Esophagus (tissue), 2 donors: ENCODE data around the gene SPRED3. TPM values are rescaled to one million over a fixed set of nuclear protein-coding genes. Genes with fewer than 3 reads are reported as not detected.
"Not testable (repeated sequence)": the region's sequence is repeated elsewhere in the genome, so short reads cannot be mapped to it uniquely, and the experiment has no call there.

Experiments used
- H3K27ac ChIP-seq, 2 donors: one replicate each; pipeline ENCODE4 v1.5.1; 2013; ENCODE audit warnings: low read depth in 2 of 2, mild to moderate bottlenecking in 2 of 2, inconsistent platforms in 1 of 2, low read length in 1 of 2, moderate library complexity in 1 of 2
- H3K27me3 ChIP-seq, 2 donors: one replicate each; pipeline ENCODE4 v1.6.1; 2013; ENCODE audit warnings: low read length in 2 of 2, control low read depth in 1 of 2, mild to moderate bottlenecking in 1 of 2; ENCODE audit not compliant: insufficient read depth in 2 of 2, control insufficient read depth in 1 of 2
- H3K36me3 ChIP-seq, 2 donors: one replicate each; pipeline ENCODE4 v1.6.1; 2013; ENCODE audit warnings: low read length in 1 of 2; ENCODE audit not compliant: control insufficient read depth in 2 of 2, insufficient read depth in 2 of 2
- H3K4me1 ChIP-seq, 2 donors: one replicate each; pipeline ENCODE4 v1.6.1; 2013; ENCODE audit warnings: low read length in 1 of 2; ENCODE audit not compliant: control insufficient read depth in 2 of 2, insufficient read depth in 2 of 2
- H3K4me3 ChIP-seq, 2 donors: one replicate each; pipeline ENCODE4 v1.5.1; 2013; ENCODE audit warnings: low read length in 2 of 2, mild to moderate bottlenecking in 2 of 2, low read depth in 1 of 2, moderate library complexity in 1 of 2
- H3K9me3 ChIP-seq, 2 donors: one replicate each; pipeline ENCODE4 v1.6.1; 2013; ENCODE audit warnings: mild to moderate bottlenecking in 2 of 2, low read depth in 1 of 2, low read length in 1 of 2, moderate library complexity in 1 of 2; ENCODE audit not compliant: control insufficient read depth in 2 of 2, insufficient read depth in 1 of 2
- WGBS, 2 donors: extraction: QIAGEN DNeasy Blood & Tissue Kit; methylation state at CpG; one replicate each; pipeline ENCODE4 v1.1.7; 2013; 5-methylcytosine and 5-hydroxymethylcytosine counted together
- polyA plus RNA-seq, 2 donors: library from polyadenylated mRNA; stranded (reverse); fragments of 200-250 nt; gene quantifications; one replicate each; pipeline ENCODE4 v1.2.3, GENCODE V29; 2013
- donor health status: healthy with polysubstance abuse.
- donor health status: Bipolar disorder and iron deficiency.

SPRED3 gene
- polyA plus RNA-seq, 2 donors = 0.24 to 0.37 TPM

DNA sequence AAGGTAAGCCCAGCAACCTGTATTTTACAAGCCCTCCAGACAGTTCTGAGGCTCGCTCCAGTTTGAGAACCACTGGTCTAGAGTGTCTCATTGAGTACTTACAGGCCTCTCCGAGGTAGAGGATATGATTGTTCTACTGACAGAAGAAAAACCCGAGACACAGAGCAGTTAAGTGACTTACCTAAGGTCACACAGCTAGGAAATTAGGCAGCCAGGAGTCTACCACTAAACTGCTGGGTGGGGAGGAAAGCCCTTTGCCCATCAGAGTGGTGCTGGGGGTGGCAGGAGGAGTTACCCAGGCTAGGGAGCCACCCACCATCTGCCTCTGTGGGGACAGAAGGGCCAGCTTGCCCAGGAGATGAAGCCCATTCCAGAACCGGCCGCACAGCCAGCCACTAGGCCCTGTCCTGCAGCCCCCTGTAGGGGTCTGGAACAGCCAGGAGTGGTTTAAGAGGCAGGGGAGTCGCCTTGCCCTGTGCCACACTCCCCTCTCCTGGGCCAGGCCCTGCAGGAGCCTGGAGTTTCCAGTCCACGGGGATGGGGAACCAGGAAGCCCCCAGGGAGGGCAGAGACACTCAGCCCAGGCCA, 36.8 kb downstream of the SPRED3 start:
- Histone ChIP-seq H3K27me3 (no peaks in the 10 kb centered on the region), H3K4me1 (no peaks in the 10 kb centered on the region)
- 75% methylated on average over 6 to 7 of the region's 7 CpGs for WGBS, 2 donors

DNA sequence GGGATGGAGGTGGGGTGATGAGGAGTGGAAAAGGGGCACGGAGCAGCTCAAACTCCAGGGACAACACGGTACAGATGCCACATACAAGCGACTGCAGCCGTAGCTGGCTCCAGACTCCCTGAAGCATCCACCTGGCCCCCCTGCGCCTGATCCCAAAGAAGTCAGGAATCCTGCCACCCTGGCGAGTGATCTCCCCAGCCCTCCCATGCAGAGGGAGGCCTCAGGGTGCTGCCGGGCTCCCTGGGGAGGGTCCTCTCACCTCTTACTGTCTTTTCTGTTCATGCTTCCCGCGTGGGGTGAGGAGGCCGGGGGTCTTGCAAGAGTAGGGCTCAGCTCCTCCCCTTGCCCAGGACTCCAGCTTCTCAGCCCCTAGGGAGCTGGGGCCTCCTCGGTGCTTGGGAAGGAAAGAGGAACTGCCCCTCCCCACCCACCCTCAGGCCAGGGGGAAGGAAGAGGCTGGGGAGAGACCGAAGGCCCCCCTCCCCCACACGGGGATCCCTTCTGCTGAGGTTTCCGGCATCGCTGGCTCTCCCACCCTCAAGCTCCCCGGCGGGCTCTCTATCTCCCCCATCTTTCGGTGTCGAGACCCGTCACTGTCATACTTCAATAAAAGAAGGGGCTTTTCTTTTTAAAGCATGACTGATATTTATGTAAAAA, 37.4 kb downstream of the SPRED3 start, which contains the start of gene RASGRP4:
RASGRP4 (minus strand) TSS at position 410 of the 657 bp plus-strand sequence; CDS start at position 282, 128 bp downstream.
- Histone ChIP-seq H3K36me3 (no peaks in the 10 kb centered on the region), H3K27me3 (no peaks in the 10 kb centered on the region), H3K9me3 (no peaks in the 10 kb centered on the region), H3K4me1 (no peaks in the 10 kb centered on the region), H3K27ac (no peak within 1 kb of the TSS), H3K4me3 (no peak within 1 kb of the TSS)
- 31 to 40% methylated on average over 20 of the region's 20 CpGs for WGBS, 2 donors

More for the DNA sequence above, 36.8 kb downstream of the SPRED3 start:
- no peaks in the 10 kb centered on the region for H3K36me3 ChIP-seq
- no peak overlapping the region for H3K27ac ChIP-seq
- H3K9me3 ChIP-seq = no peaks in the 10 kb centered on the region
- H3K4me3 ChIP-seq = no peak overlapping the region

DNA sequence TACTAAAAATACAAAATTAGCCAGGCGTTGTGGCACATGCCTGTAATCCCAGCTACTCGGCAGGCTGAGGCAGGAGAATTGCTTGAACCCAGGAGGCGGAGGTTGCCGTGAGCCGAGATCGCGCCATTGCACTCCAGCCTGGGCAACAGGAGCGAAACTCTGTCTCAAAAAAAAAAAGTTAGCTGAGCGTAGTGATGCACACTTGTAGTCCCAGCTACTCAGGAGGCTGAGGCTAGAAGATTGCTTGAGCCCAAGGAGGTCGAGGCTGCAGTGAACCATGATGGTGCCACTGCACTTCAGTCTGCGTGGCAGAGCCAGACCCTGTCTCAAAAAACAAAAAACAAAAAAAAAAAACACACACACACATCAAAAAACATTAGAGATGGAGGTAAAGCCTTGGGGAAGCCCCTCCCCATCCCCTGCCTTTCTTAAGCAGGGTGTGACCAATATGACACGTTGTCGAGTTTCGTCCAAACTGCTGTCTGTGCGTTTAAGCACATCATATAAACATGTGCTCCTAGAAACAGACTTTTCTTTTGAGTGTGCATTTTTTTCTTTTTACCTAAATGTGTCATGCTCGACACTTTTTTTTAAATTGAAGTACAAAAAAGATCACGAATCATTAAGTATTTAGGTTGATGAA, 38.7 kb downstream of the SPRED3 start:
- H3K4me1 ChIP-seq, H3K9me3 ChIP-seq, H3K27me3 ChIP-seq, H3K4me3 ChIP-seq, H3K36me3 ChIP-seq, H3K27ac ChIP-seq: not testable (repeated sequence)
- 52 to 61% methylated on average over 17 of the region's 17 CpGs for WGBS, 2 donors

DNA sequence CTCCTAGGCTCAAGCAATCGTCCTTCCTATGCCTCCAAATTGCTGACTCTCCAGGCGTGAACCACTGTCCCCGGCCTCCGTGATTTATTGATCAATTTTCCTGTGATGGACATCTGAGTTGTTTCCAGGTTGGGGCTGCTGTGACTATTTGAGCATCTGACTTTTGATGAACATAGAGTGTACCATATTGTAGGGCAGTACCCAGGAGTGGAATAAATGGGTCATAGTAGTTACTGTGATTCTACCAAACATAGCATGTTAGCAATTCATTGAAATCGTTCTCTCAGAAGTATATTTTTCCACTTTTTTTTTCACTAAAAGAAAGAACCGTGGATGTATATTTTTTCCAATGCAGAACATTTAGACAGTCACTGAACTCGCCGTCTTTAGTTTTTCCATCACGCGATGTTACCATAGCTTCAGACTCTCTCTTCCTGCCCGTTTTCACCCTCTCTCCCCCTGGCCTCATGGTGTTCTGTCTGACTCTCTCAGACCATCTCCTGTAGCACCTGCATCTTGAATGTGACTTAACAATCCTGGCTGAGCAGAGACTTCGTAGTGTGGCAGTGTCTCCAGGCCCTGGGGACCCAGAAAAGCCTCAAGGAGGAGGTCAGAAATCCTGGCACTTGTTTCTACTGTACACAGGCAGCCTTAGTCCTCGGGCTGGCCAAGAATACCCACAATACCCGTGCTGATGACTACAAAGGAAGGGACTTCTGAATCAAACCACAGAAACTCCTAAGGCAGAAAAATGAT, 40.7 kb downstream of the SPRED3 start:
- peaks cover 3% of the 10 kb centered on the region in 2 donors for H3K4me1 ChIP-seq
- no peaks in the 10 kb centered on the region for H3K36me3 ChIP-seq
- H3K9me3 ChIP-seq = no peaks in the 10 kb centered on the region
- no peak overlapping the region for H3K4me3 ChIP-seq
- H3K27me3 ChIP-seq = no peaks in the 10 kb centered on the region
- 56 to 58% methylated on average over 14 of the region's 14 CpGs for WGBS, 2 donors
- H3K27ac ChIP-seq = no peak overlapping the region

DNA sequence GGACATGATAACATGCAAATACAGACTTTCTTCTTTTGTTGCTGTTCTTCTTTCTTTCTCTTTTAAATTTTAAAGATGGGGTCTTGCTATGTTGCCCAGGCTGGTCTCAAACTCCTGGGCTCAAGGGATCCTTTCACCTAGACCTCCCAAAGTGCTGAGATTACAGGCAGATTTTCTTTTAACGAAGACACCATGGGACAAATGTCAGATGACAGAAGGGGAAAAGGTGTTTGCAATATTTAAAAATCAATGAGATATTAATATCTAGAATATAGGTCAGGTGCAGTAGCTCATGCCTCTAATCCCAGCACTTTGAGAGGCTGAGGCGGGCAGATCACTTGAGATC, 41.3 kb downstream of the SPRED3 start:
- 70 to 87% methylated on average over 2 of the region's 2 CpGs for WGBS, 2 donors
- no peaks in the 10 kb centered on the region for H3K36me3 ChIP-seq
- peaks cover 3% of the 10 kb centered on the region in 2 donors for H3K4me1 ChIP-seq
- H3K27ac ChIP-seq = no peak overlapping the region
- H3K9me3 ChIP-seq = no peaks in the 10 kb centered on the region
- H3K27me3 ChIP-seq = no peaks in the 10 kb centered on the region
- H3K4me3 ChIP-seq = no peak overlapping the region

DNA sequence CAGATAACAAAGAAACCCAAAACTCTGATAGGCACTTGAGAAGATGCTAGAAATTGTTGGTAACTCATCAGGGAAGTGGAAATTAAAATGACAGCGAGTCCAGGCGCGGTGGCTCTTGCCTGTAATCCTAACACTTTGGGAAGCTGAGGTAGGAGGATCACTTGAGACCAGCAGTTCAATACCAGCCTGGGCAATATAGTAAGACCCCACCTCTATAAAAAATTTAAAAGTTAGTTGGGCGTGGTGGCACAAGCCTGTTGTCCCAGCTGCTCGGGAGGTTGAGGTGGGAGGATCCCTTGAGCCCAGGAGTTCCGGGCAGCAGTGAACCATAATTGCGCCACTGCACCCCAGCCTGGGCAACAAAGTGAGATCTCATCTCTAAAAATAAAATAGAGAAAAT, 42.4 kb downstream of the SPRED3 start:
- H3K36me3 ChIP-seq = no peaks in the 10 kb centered on the region
- no peak overlapping the region for H3K4me3 ChIP-seq
- H3K9me3 ChIP-seq = no peaks in the 10 kb centered on the region
- H3K27ac ChIP-seq = no peak overlapping the region
- WGBS, 2 donors = 81% methylated on average over 7 of the region's 7 CpGs
- H3K4me1 ChIP-seq = peaks cover 3% of the 10 kb centered on the region in 2 donors
- H3K27me3 ChIP-seq = no peaks in the 10 kb centered on the region

DNA sequence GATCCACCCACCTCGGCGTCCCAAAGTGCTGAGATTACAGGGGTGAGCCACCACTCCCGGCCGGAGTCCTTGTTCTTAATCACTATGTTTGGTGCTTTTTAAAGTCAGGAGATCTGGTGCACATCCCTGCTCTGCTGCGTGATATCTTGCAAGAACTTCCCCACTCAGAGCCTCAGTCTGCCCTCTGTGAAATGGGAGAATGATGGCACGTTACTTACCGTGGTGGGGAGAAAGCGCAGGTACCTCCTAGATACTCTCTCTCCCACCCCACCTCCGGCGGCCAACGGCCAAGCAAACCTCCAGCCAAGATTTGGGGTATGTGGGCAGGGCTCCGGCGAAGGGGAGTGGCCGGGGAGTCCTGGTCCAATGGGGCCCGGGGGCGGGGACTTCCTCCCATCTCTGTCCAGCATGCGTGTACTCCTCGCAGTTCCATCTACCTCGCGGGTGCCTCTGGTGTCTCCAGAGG, 44.8 kb downstream of the SPRED3 start, which contains the start of gene RYR1:
RYR1 (plus strand) TSS at position 424 of the 466 bp plus-strand sequence. CDS start 139 bp downstream, outside the sequence.
- WGBS, 2 donors = 14 to 17% methylated on average over 20 of the region's 20 CpGs
- H3K36me3 ChIP-seq = no peaks in the 10 kb centered on the region
- no peak within 1 kb of the TSS for H3K4me3 ChIP-seq
- no peaks in the 10 kb centered on the region for H3K27me3 ChIP-seq
- H3K27ac ChIP-seq = no peak within 1 kb of the TSS
- H3K9me3 ChIP-seq = no peaks in the 10 kb centered on the region
- H3K4me1 ChIP-seq = peaks cover 3% of the 10 kb centered on the region in 2 donors

DNA sequence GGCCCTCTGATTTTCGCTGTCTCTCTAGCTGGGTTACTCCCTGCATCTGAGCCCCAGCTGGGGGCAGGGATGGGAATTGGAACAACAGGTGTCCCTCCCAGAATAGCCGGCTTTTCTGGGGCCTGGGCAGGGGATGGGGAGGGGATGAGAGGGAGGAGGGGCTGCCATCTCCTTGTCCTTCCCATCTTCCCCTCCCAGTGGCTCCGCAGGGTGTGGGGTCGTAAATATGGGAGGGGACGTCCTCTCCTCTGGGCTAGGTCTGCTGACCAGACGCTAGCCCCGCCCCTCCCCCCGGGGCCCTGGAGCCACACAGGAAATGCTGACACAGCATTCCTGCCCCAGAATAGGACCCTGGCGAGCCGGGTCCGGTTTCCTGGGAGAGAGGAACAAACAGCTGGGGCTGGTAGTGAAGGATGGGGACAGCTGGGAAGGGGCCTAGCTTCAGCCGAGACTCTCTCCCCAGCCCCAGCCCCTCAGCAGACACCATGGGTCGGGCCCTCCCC, 46.1 kb downstream of the SPRED3 start:
- Histone ChIP-seq H3K27me3 (no peaks in the 10 kb centered on the region), H3K36me3 (no peaks in the 10 kb centered on the region), H3K4me3 (no peak overlapping the region), H3K9me3 (no peaks in the 10 kb centered on the region), H3K27ac (no peak overlapping the region), H3K4me1 (peaks cover 3% of the 10 kb centered on the region in 2 donors)
- WGBS, 2 donors = 16 to 22% methylated on average over 13 of the region's 13 CpGs

DNA sequence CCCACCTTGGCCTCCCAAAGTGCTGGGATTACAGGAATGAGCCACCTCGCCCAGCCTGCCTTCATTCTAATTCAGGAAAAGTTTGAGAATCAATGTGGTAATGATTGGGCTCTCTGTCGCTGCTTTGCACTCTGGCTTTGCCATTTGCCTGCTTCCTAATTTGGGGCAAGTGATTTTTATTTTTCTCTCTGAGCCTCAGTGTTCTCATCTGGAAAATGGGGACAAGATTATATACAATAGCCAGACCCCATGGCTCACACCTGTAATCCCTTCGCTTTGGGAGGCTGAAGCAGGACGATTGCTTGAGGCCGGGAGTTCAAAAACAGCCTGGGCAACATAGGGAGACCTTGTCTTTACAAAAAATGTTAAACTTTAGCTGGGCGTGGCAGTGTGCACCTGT, 48.8 kb downstream of the SPRED3 start:
- Histone ChIP-seq H3K27me3 (no peaks in the 10 kb centered on the region), H3K4me3 (no peak overlapping the region), H3K4me1 (peaks cover 3% of the 10 kb centered on the region in 2 donors), H3K9me3 (no peaks in the 10 kb centered on the region), H3K27ac (no peak overlapping the region), H3K36me3 (no peaks in the 10 kb centered on the region)
- WGBS, 2 donors = 89 to 91% methylated on average over 6 of the region's 6 CpGs
